HEK293 (cell line): ENCODE measurements around the gene PCBP4.

Source experiments
- CTCF ChIA-PET: fragments of 350-600 bp; formaldehyde crosslinking; extraction: SDS; loops from one replicate; lab custom pipeline; 2021; ENCODE audit warnings: antibody characterized with exemption; lab: Yijun Ruan, JAX
- POLR2A ChIA-PET: fragments of 300-600 bp; formaldehyde crosslinking; extraction: SDS; loops from one replicate; lab custom pipeline; 2020; ENCODE audit warnings: antibody characterized with exemption, inconsistent platforms; lab: Yijun Ruan, JAX
- H3K27ac ChIP-seq: fragments of 200-500 bp; sonication (Bioruptor generic); 2 replicates; pipeline ENCODE4 v1.5.1; 2014; ENCODE audit warnings: low read depth, low read length, control low read depth, inconsistent platforms; ENCODE audit errors: extremely low read depth
- H3K36me3 ChIP-seq, 2 experiments: fragments of 200-500 bp in 1 of 2; sonication (Bioruptor generic) in 1 of 2; 1 replicate in 1 of 2; 2 replicates in 1 of 2; pipeline ENCODE4 v1.5.1; 2014 to 2017; ENCODE audit warnings: inconsistent platforms in 2 of 2, low read length in 2 of 2; ENCODE audit not compliant: control insufficient read depth in 2 of 2, insufficient read depth in 1 of 2
- H3K4me1 ChIP-seq: fragments of 200-500 bp; sonication (Bioruptor generic); 2 replicates; pipeline ENCODE4 v1.5.1; 2014; ENCODE audit warnings: mild to moderate bottlenecking, low read length, inconsistent platforms; ENCODE audit not compliant: control insufficient read depth, insufficient read depth
- H3K4me3 ChIP-seq: 2 replicates; pipeline ENCODE4 v1.5.1; 2011; ENCODE audit warnings: low read depth, mild to moderate bottlenecking, control low read depth, low read length, moderate library complexity
- H3K9me3 ChIP-seq: fragments of 200-500 bp; sonication (Bioruptor generic); 2 replicates; pipeline ENCODE4 v1.5.1; 2014; ENCODE audit warnings: low read depth, low read length, inconsistent platforms; ENCODE audit not compliant: control insufficient read depth, insufficient read depth
- CTCF ChIP-seq: fragments of 450-650 bp; formaldehyde crosslinking; IDR thresholded peaks from 2 replicates; pipeline ENCODE4 v1.5.1; 2016; ENCODE audit warnings: missing biosample characterization, missing genetic modification characterization
- PRDM1 ChIP-seq: fragments of 450-650 bp; formaldehyde crosslinking; IDR thresholded peaks from 2 replicates; pipeline ENCODE4; 2016; ENCODE audit warnings: missing biosample characterization, missing genetic modification characterization
- SCRT1 ChIP-seq: fragments of 450-650 bp; formaldehyde crosslinking; IDR thresholded peaks from 2 replicates; pipeline ENCODE4 v1.5.1; 2016; ENCODE audit warnings: missing biosample characterization, missing genetic modification characterization, borderline replicate concordance
- SETDB1 ChIP-seq: IDR thresholded peaks from one replicate; pipeline ENCODE4 v1.6.1; 2017; ENCODE audit warnings: mild to moderate bottlenecking, low read length, moderate library complexity, mixed read lengths; ENCODE audit not compliant: insufficient read length
- ZBTB21 ChIP-seq: fragments of 450-650 bp; formaldehyde crosslinking; IDR thresholded peaks from 2 replicates; pipeline ENCODE4 v1.5.1; 2017; ENCODE audit warnings: missing biosample characterization, missing genetic modification characterization
- ZBTB6 ChIP-seq: fragments of 450-650 bp; formaldehyde crosslinking; IDR thresholded peaks from 2 replicates; pipeline ENCODE4 v1.5.1; 2017; ENCODE audit warnings: missing biosample characterization, missing genetic modification characterization
- ZFP3 ChIP-seq: fragments of 450-650 bp; formaldehyde crosslinking; IDR thresholded peaks from 2 replicates; pipeline ENCODE4 v1.5.1; 2016; ENCODE audit warnings: low read depth, missing biosample characterization, missing genetic modification characterization
- ZNF24 ChIP-seq: fragments of 450-650 bp; formaldehyde crosslinking; IDR thresholded peaks from 2 replicates; pipeline ENCODE4 v1.5.1; 2016; ENCODE audit warnings: missing biosample characterization, missing genetic modification characterization
- ZNF426 ChIP-seq: fragments of 450-650 bp; formaldehyde crosslinking; IDR thresholded peaks from 2 replicates; pipeline ENCODE4 v1.5.1; 2017; ENCODE audit warnings: missing biosample characterization, missing genetic modification characterization, mild to moderate bottlenecking, inconsistent platforms, moderate library complexity
- ZNF558 ChIP-seq: fragments of 450-650 bp; formaldehyde crosslinking; IDR thresholded peaks from 2 replicates; pipeline ENCODE4 v1.5.1; 2016; ENCODE audit warnings: missing biosample characterization, missing genetic modification characterization
- TF ChIP-seq, protein P1 (sequence below): fragments of 450-650 bp; formaldehyde crosslinking; IDR thresholded peaks from 2 replicates; pipeline ENCODE4 v1.5.1; 2016; ENCODE audit warnings: missing biosample characterization, missing genetic modification characterization, borderline replicate concordance
- TF ChIP-seq, protein P2 (sequence below): fragments of 450-650 bp; formaldehyde crosslinking; IDR thresholded peaks from 2 replicates; pipeline ENCODE4 v1.5.1; 2016; ENCODE audit warnings: missing biosample characterization, missing genetic modification characterization
- TF ChIP-seq, protein P3 (sequence below): fragments of 450-650 bp; formaldehyde crosslinking; IDR thresholded peaks from 2 replicates; pipeline ENCODE4 v1.5.1; 2017; ENCODE audit warnings: missing biosample characterization, missing genetic modification characterization

PCBP4 gene

GRCh38 chr3:51970606-51971300 is 3.5 kb upstream of the PCBP4 start (continued):
- TF ChIP-seq, protein P1, sequence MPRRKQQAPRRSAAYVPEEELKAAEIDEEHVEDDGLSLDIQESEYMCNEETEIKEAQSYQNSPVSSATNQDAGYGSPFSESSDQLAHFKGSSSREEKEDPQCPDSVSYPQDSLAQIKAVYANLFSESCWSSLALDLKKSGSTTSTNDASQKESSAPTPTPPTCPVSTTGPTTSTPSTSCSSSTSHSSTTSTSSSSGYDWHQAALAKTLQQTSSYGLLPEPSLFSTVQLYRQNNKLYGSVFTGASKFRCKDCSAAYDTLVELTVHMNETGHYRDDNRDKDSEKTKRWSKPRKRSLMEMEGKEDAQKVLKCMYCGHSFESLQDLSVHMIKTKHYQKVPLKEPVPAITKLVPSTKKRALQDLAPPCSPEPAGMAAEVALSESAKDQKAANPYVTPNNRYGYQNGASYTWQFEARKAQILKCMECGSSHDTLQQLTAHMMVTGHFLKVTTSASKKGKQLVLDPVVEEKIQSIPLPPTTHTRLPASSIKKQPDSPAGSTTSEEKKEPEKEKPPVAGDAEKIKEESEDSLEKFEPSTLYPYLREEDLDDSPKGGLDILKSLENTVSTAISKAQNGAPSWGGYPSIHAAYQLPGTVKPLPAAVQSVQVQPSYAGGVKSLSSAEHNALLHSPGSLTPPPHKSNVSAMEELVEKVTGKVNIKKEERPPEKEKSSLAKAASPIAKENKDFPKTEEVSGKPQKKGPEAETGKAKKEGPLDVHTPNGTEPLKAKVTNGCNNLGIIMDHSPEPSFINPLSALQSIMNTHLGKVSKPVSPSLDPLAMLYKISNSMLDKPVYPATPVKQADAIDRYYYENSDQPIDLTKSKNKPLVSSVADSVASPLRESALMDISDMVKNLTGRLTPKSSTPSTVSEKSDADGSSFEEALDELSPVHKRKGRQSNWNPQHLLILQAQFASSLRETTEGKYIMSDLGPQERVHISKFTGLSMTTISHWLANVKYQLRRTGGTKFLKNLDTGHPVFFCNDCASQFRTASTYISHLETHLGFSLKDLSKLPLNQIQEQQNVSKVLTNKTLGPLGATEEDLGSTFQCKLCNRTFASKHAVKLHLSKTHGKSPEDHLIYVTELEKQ (tag by site-specific recombination) = no peak
- TF ChIP-seq ZBTB6 (tag by site-specific recombination) (no peak), SETDB1 (no peak), CTCF (no peak)

GRCh38 chr3:51969841-51970240 is 2.6 kb upstream of the PCBP4 start:
- 0 out of 2 replicates have a peak, but pooled peaks cover 2% of the 10 kb centered on the region for H3K4me1 ChIP-seq
- no peak overlapping the region for H3K27ac ChIP-seq
- no peak for TF ChIP-seq ZNF558 (tag by site-specific recombination)
- TF ChIP-seq ZFP3 (tag by site-specific recombination) = no peak
- TF ChIP-seq ZNF426 (tag by site-specific recombination) = no peak
- TF ChIP-seq, protein P2, sequence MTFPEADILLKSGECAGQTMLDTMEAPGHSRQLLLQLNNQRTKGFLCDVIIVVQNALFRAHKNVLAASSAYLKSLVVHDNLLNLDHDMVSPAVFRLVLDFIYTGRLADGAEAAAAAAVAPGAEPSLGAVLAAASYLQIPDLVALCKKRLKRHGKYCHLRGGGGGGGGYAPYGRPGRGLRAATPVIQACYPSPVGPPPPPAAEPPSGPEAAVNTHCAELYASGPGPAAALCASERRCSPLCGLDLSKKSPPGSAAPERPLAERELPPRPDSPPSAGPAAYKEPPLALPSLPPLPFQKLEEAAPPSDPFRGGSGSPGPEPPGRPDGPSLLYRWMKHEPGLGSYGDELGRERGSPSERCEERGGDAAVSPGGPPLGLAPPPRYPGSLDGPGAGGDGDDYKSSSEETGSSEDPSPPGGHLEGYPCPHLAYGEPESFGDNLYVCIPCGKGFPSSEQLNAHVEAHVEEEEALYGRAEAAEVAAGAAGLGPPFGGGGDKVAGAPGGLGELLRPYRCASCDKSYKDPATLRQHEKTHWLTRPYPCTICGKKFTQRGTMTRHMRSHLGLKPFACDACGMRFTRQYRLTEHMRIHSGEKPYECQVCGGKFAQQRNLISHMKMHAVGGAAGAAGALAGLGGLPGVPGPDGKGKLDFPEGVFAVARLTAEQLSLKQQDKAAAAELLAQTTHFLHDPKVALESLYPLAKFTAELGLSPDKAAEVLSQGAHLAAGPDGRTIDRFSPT = 0 out of 2 replicates have a peak, but pooled peaks have one; percentile 38
- ChIA-PET POLR2A (interaction anchor here (0.6 to 1.6 kb wide), 3 partner anchors 10 to 17 kb away, joined by 3 to 6 read pairs (median 5); no protein-coding TSS in a partner anchor), CTCF (interaction anchor here (1.2 to 1.4 kb wide), 2 partner anchors 27 to 28 kb away, joined by 4 to 9 read pairs; partner anchors contain the start of gene RRP9)
- no peaks in the 10 kb centered on the region for H3K9me3 ChIP-seq
- H3K36me3 ChIP-seq = peaks cover 0 to 7% of the 10 kb centered on the region in 2 experiments; a peak in 1 of 3 replicates
- no peak overlapping the region for H3K4me3 ChIP-seq

- Histone ChIP-seq H3K4me3 (no peak overlapping the region), H3K36me3 (peaks cover 0 to 7% of the 10 kb centered on the region in 2 experiments; a peak in 1 of 3 replicates), H3K4me1 (0 out of 2 replicates have a peak, but pooled peaks cover 2% of the 10 kb centered on the region), H3K27ac (no peak overlapping the region), H3K9me3 (no peaks in the 10 kb centered on the region)
- ChIA-PET POLR2A (interaction anchor here (1.6 to 1.8 kb wide), 2 partner anchors 13 to 14 kb away, joined by 5 to 8 read pairs; partner anchors contain the start of gene ACY1), CTCF (interaction anchor here (0.7 to 1.4 kb wide), 2 partner anchors 28 to 208 kb away, joined by 3 to 9 read pairs; partner anchors contain the start of gene RRP9)
- TF ChIP-seq, protein P3, sequence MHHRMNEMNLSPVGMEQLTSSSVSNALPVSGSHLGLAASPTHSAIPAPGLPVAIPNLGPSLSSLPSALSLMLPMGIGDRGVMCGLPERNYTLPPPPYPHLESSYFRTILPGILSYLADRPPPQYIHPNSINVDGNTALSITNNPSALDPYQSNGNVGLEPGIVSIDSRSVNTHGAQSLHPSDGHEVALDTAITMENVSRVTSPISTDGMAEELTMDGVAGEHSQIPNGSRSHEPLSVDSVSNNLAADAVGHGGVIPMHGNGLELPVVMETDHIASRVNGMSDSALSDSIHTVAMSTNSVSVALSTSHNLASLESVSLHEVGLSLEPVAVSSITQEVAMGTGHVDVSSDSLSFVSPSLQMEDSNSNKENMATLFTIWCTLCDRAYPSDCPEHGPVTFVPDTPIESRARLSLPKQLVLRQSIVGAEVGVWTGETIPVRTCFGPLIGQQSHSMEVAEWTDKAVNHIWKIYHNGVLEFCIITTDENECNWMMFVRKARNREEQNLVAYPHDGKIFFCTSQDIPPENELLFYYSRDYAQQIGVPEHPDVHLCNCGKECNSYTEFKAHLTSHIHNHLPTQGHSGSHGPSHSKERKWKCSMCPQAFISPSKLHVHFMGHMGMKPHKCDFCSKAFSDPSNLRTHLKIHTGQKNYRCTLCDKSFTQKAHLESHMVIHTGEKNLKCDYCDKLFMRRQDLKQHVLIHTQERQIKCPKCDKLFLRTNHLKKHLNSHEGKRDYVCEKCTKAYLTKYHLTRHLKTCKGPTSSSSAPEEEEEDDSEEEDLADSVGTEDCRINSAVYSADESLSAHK (tag by site-specific recombination) = no peak
- TF ChIP-seq, protein P2 = 0 out of 2 replicates have a peak, but pooled peaks have one; percentile 27
- no peak for TF ChIP-seq ZNF24
- no peak for TF ChIP-seq ZBTB21 (tag by site-specific recombination)
- TF ChIP-seq PRDM1 = peak; percentile 84
- TF ChIP-seq SCRT1 (tag by site-specific recombination) = peak; percentile 89
Observed at GRCh38 chr3:51968883-51969678, 1.8 kb upstream of the PCBP4 start.
